M059J (cell line): ENCODE data around the gene GDF10. TPM values are rescaled to one million over a fixed set of nuclear protein-coding genes. Genes with fewer than 3 reads are reported as not detected.
A peak's percentile ranks its signal among the peaks of the same experiment; 100 is the strongest.

ENCODE experiments used
- DNase-seq: peaks from one replicate; pipeline ENCODE4 v3.0.0-alpha.2; 2012; ENCODE audit warnings: low read depth
- total RNA-seq: library from RNA; depleted of rRNA; stranded (reverse); fragments of >200 nt; shearing (Covaris generic); gene quantifications from 2 replicates; pipeline ENCODE4 v1.2.3, GENCODE V29; 2014

Gene GDF10
- total RNA-seq, 1 experiment from 2014 or later = not detected

- no peak for DNase-seq
Measured at GRCh38 chr10:47333532-47333931, 33.5 kb downstream of the GDF10 start.

- DNase-seq = no peak
Measured at GRCh38 chr10:47334466-47335295, 34.7 kb downstream of the GDF10 start.

- DNase-seq = no peak
Measured at GRCh38 chr10:47335906-47336305, 35.9 kb downstream of the GDF10 start.

- DNase-seq = peak; percentile 71
Measured at GRCh38 chr10:47336387-47337134, 36.6 kb downstream of the GDF10 start.

GRCh38 chr10:47337310-47337709 lies 37.3 kb downstream of the GDF10 start:
- no peak for DNase-seq

- no peak for DNase-seq
Measured at GRCh38 chr10:47339186-47339735, 39.3 kb downstream of the GDF10 start.

GRCh38 chr10:47339759-47340607 lies 40.0 kb downstream of the GDF10 start:
- DNase-seq = no peak

GRCh38 chr10:47340608-47341170 lies 40.7 kb downstream of the GDF10 start:
- peak; percentile 22 for DNase-seq

GRCh38 chr10:47344996-47345870 lies 45.2 kb downstream of the GDF10 start:
- no peak for DNase-seq

GRCh38 chr10:47346581-47347302 lies 46.7 kb downstream of the GDF10 start:
- no peak for DNase-seq

- no peak for DNase-seq
Measured at GRCh38 chr10:47347303-47347675, 47.3 kb downstream of the GDF10 start.

- no peak for DNase-seq
Measured at GRCh38 chr10:47348138-47348651, 48.2 kb downstream of the GDF10 start, which contains the start of gene RBP3. Gene RBP3 (plus strand): TSS chr10:47348363. CDS start chr10:47348485, 122 bp downstream.

- DNase-seq = no peak
Measured at GRCh38 chr10:47348661-47349470, 48.9 kb downstream of the GDF10 start.

GRCh38 chr10:47349516-47349915 lies 49.5 kb downstream of the GDF10 start:
- no peak for DNase-seq

GRCh38 chr10:47349941-47350371 lies 50.0 kb downstream of the GDF10 start:
- DNase-seq = no peak

- DNase-seq = no peak
Measured at GRCh38 chr10:47350671-47351640, 51.0 kb downstream of the GDF10 start.
